NCI-H748 (cell line): ENCODE data around the gene MTO1.
"Not testable (repeated sequence)": the region's sequence is repeated elsewhere in the genome, so short reads cannot be mapped to it uniquely, and the experiment has no call there.

ENCODE experiments used
- DNase-seq: peaks from one replicate; lab custom pipeline; 2025; ENCODE audit not compliant: unreplicated experiment; lab: John Stamatoyannopoulos, UW

Gene MTO1

GRCh38 chr6:73525546-73526330, 64.2 kb downstream of the MTO1 start:
- DNase-seq = no peak

DNA sequence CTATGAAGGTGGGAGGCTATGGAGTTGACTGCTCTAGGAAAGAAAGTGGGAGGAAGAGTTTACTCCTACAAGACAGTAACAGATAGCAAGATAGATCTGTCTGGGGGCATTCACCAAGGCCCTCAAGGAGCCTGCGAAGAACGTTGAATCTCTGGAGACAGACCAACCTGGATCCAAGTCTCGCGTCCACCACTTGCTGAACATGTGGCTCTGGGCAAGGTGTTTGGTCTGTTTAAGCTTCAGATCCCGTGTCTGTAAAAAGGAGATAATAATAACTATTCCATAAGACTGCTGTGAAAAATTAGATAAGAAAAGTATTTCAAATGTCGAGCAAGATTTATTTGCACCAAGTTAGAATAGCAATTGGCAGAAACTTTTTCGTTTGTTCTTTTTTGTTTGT, 67.4 kb downstream of the MTO1 start:
- DNase-seq = no peak

GRCh38 chr6:73532293-73532692, 70.8 kb downstream of the MTO1 start:
- no peak for DNase-seq

- DNase-seq = no peak
Observed at GRCh38 chr6:73534628-73535027, 73.1 kb downstream of the MTO1 start.

DNA sequence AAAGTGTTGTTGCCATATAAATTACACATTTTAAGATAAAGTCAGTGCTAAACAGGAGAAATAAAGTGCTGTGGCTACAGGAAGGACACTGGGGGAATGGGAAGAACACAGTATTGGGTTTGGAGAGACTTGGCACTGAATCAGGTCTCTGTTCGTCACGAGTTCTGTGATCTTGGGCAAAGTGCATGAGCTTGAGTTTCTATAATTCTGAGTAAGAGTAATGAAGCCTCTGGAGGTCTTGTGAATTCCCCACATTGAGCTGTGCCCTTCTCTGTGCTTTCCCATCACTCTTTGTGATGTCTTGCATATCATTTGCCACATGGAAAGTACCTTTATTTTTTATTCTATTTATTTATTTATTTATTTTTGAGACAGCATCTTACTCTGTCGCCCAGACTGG, 76.1 kb downstream of the MTO1 start:
- no peak for DNase-seq

DNA sequence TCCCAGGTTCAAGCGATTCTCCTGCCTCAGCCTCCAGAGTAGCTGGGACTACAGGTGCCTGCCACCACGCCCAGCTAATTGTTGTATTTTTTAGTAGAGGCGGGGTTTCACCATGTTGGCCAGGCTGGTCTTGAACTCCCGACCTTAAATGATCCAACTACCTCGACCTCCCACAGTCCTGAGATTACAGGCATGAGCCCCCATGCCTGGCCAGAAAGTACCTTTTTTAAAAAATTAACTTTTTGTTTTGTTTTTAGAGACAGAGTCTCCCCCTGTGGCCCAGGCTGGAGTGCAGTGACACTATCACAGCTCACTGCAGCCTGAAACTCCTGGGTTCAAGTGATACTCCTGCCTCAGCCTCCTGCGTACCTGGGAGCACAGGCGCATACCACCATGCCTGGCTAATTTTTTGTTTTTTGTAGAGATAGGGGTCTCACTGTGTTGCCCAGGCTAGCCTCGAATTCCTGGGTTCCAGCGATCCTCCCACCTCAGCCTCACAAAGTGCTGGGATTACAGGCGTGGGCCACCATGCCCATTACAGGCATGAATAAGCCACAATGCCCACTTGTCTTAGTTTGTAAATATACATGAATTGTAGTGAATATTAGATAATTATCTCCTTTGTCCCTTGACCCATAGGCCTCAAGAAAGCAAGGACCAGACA, 76.7 kb downstream of the MTO1 start:
- DNase-seq = no peak

- not testable (repeated sequence) for DNase-seq
Observed at GRCh38 chr6:73542481-73542880, 80.9 kb downstream of the MTO1 start.

GRCh38 chr6:73542891-73543290, 81.4 kb downstream of the MTO1 start:
- DNase-seq = no peak

- no peak for DNase-seq
Observed at GRCh38 chr6:73547036-73547435, 85.5 kb downstream of the MTO1 start.

- no peak for DNase-seq
Observed at GRCh38 chr6:73548458-73549446, 87.2 kb downstream of the MTO1 start.

DNA sequence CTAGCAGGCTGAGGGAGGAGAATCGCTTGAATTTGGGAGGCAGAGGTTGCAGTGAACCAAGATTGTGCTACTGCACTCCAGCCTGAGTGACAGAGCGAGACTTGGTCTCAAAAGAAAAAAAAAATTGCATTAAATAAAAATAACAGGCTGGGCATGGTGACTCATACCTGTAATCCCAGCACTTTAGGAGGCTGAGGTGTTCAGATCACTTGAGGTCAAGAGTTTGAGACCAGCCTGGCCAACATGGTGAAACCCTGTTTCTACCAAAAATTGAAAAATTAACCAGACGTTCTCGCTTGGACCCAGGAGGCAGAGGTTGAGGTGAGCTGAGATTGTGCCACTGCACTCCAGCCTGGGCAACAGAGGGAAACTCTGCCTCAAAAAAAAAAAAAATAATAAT, 89.6 kb downstream of the MTO1 start:
- DNase-seq = not testable (repeated sequence)

- not testable (repeated sequence) for DNase-seq
Observed at GRCh38 chr6:73555380-73555949, 93.9 kb downstream of the MTO1 start.

GRCh38 chr6:73556836-73557235, 95.3 kb downstream of the MTO1 start:
- DNase-seq = no peak
